ENCODE data around the gene OBSCN.

- TF ChIP-seq EZH2 (IDR thresholded peaks at IDR 0.05; ENCODE audit: insufficient read depth, poor library complexity, severe bottlenecking) = no peak
- no peak for TF ChIP-seq EZH2phosphoT487 (IDR thresholded peaks at IDR 0.05; ENCODE audit: insufficient read depth, low read depth)
Observed at GRCh38 chr1:228353601-228354371, 145.9 kb downstream of the OBSCN start.
